Measurements from ENCODE around the gene TRAPPC3L. TPM values are rescaled to one million over a fixed set of nuclear protein-coding genes. Genes with fewer than 3 reads are reported as not detected.

Gene TRAPPC3L
- total RNA-seq, 1 experiment from 2014 or later = not detected

- H3K4me1 ChIP-seq (replicated peaks) = no peaks in the 10 kb centered on the region
- no peaks in the 10 kb centered on the region for H3K9me3 ChIP-seq (replicated peaks)
- no peaks in the 10 kb centered on the region for H3K36me3 ChIP-seq
- no peak overlapping the region for H3K4me3 ChIP-seq
- H3K27me3 ChIP-seq (replicated peaks) = no peaks in the 10 kb centered on the region
- no peak overlapping the region for H3K27ac ChIP-seq
- DNase-seq (ENCODE audit: low read depth in 1 of 2, low spot score in 2 of 2) = no peak
Observed at GRCh38 chr6:116547358-116547757, 1.9 kb upstream of the TRAPPC3L start.

GRCh38 chr6:116543149-116543548, 2.3 kb downstream of the TRAPPC3L start:
- DNase-seq (ENCODE audit: low read depth in 1 of 2, low spot score in 2 of 2) = no peak
- no peaks in the 10 kb centered on the region for H3K4me1 ChIP-seq (replicated peaks)
- no peak overlapping the region for H3K27ac ChIP-seq
- H3K4me3 ChIP-seq = no peak overlapping the region
- H3K9me3 ChIP-seq (replicated peaks) = no peaks in the 10 kb centered on the region
- no peaks in the 10 kb centered on the region for H3K36me3 ChIP-seq
- no peaks in the 10 kb centered on the region; the same call in 1 of the 2 replicates for H3K27me3 ChIP-seq (replicated peaks)

- Histone ChIP-seq H3K27ac (no peak overlapping the region), H3K9me3 (replicated peaks) (no peaks in the 10 kb centered on the region), H3K4me3 (no peak overlapping the region), H3K4me1 (replicated peaks) (no peaks in the 10 kb centered on the region), H3K36me3 (no peaks in the 10 kb centered on the region), H3K27me3 (replicated peaks) (no peaks in the 10 kb centered on the region; the same call in 1 of the 2 replicates)
- DNase-seq (ENCODE audit: low read depth in 1 of 2, low spot score in 2 of 2) = no peak
Observed at GRCh38 chr6:116542426-116542825, 3.1 kb downstream of the TRAPPC3L start.

GRCh38 chr6:116536216-116536621, 9.3 kb downstream of the TRAPPC3L start:
- H3K9me3 ChIP-seq (replicated peaks) = no peaks in the 10 kb centered on the region
- DNase-seq (ENCODE audit: low read depth in 1 of 2, low spot score in 2 of 2) = peak in 1 of 2 experiments; percentile 57
- no peak overlapping the region for H3K4me3 ChIP-seq
- H3K27me3 ChIP-seq (replicated peaks) = peaks cover 9% of the 10 kb centered on the region; the same call in 1 of the 2 replicates
- peaks cover 2% of the 10 kb centered on the region; the same call in 1 of the 2 replicates for H3K4me1 ChIP-seq (replicated peaks)
- H3K36me3 ChIP-seq = no peaks in the 10 kb centered on the region
- no peak overlapping the region for H3K27ac ChIP-seq

GRCh38 chr6:116535109-116535508, 10.4 kb downstream of the TRAPPC3L start:
- no peak overlapping the region for H3K27ac ChIP-seq
- no peak overlapping the region for H3K4me3 ChIP-seq
- H3K36me3 ChIP-seq = no peaks in the 10 kb centered on the region
- H3K9me3 ChIP-seq (replicated peaks) = no peaks in the 10 kb centered on the region
- no peak for DNase-seq (ENCODE audit: low read depth in 1 of 2, low spot score in 2 of 2)
- peaks cover 9% of the 10 kb centered on the region; the same call in 1 of the 2 replicates for H3K27me3 ChIP-seq (replicated peaks)
- H3K4me1 ChIP-seq (replicated peaks) = peaks cover 11% of the 10 kb centered on the region

- H3K27me3 ChIP-seq (replicated peaks) = peaks cover 9% of the 10 kb centered on the region; the same call in 1 of the 2 replicates
- H3K27ac ChIP-seq = no peak overlapping the region
- peaks cover 28% of the 10 kb centered on the region for H3K4me1 ChIP-seq (replicated peaks)
- H3K4me3 ChIP-seq = no peak overlapping the region
- no peaks in the 10 kb centered on the region for H3K9me3 ChIP-seq (replicated peaks)
- no peak for DNase-seq (ENCODE audit: low read depth in 1 of 2, low spot score in 2 of 2)
- H3K36me3 ChIP-seq = no peaks in the 10 kb centered on the region
Observed at GRCh38 chr6:116533233-116533957, 12.1 kb downstream of the TRAPPC3L start.

GRCh38 chr6:116531675-116532570, 13.6 kb downstream of the TRAPPC3L start:
- Histone ChIP-seq H3K9me3 (replicated peaks) (no peaks in the 10 kb centered on the region), H3K27ac (no peak overlapping the region), H3K36me3 (no peaks in the 10 kb centered on the region), H3K27me3 (replicated peaks) (peaks cover 9% of the 10 kb centered on the region; the same call in 1 of the 2 replicates), H3K4me3 (no peak overlapping the region), H3K4me1 (replicated peaks) (peaks cover 35% of the 10 kb centered on the region)
- peak; percentile 54 to 63 for DNase-seq (ENCODE audit: low read depth in 1 of 2, low spot score in 2 of 2)

GRCh38 chr6:116530436-116530835, 15.0 kb downstream of the TRAPPC3L start:
- Histone ChIP-seq H3K4me3 (no peak overlapping the region), H3K36me3 (no peaks in the 10 kb centered on the region), H3K4me1 (replicated peaks) (peaks cover 35% of the 10 kb centered on the region), H3K9me3 (replicated peaks) (no peaks in the 10 kb centered on the region), H3K27ac (no peak overlapping the region), H3K27me3 (replicated peaks) (peaks cover 9% of the 10 kb centered on the region; the same call in 1 of the 2 replicates)
- DNase-seq (ENCODE audit: low read depth in 1 of 2, low spot score in 2 of 2) = peak in 1 of 2 experiments; percentile 56

- no peak overlapping the region for H3K27ac ChIP-seq
- no peaks in the 10 kb centered on the region for H3K36me3 ChIP-seq
- DNase-seq (ENCODE audit: low read depth in 1 of 2, low spot score in 2 of 2) = no peak
- peaks cover 5% of the 10 kb centered on the region; the same call in 1 of the 2 replicates for H3K27me3 ChIP-seq (replicated peaks)
- H3K4me3 ChIP-seq = no peak overlapping the region
- H3K4me1 ChIP-seq (replicated peaks) = peaks cover 35% of the 10 kb centered on the region
- no peaks in the 10 kb centered on the region for H3K9me3 ChIP-seq (replicated peaks)
Observed at GRCh38 chr6:116529466-116530290, 15.8 kb downstream of the TRAPPC3L start.

GRCh38 chr6:116528780-116529179, 16.7 kb downstream of the TRAPPC3L start:
- peaks cover 5% of the 10 kb centered on the region; the same call in 1 of the 2 replicates for H3K27me3 ChIP-seq (replicated peaks)
- H3K4me1 ChIP-seq (replicated peaks) = peaks cover 35% of the 10 kb centered on the region
- H3K36me3 ChIP-seq = no peaks in the 10 kb centered on the region
- no peak overlapping the region for H3K4me3 ChIP-seq
- H3K27ac ChIP-seq = peak overlapping the region; percentile 28; the same call in 1 of the 2 replicates
- peak in 1 of 2 experiments; percentile 42 for DNase-seq (ENCODE audit: low read depth in 1 of 2, low spot score in 2 of 2)
- no peaks in the 10 kb centered on the region for H3K9me3 ChIP-seq (replicated peaks)

GRCh38 chr6:116528133-116528532, 17.4 kb downstream of the TRAPPC3L start:
- Histone ChIP-seq H3K4me3 (no peak overlapping the region), H3K4me1 (replicated peaks) (peaks cover 35% of the 10 kb centered on the region), H3K9me3 (replicated peaks) (no peaks in the 10 kb centered on the region), H3K27ac (no peak overlapping the region), H3K27me3 (replicated peaks) (peaks cover 5% of the 10 kb centered on the region; the same call in 1 of the 2 replicates), H3K36me3 (no peaks in the 10 kb centered on the region)
- DNase-seq (ENCODE audit: low read depth in 1 of 2, low spot score in 2 of 2) = no peak

GRCh38 chr6:116524236-116524635, 21.2 kb downstream of the TRAPPC3L start:
- no peak for DNase-seq (ENCODE audit: low read depth in 1 of 2, low spot score in 2 of 2)
- no peak overlapping the region for H3K4me3 ChIP-seq
- no peak overlapping the region for H3K27ac ChIP-seq
- H3K27me3 ChIP-seq (replicated peaks) = no peaks in the 10 kb centered on the region
- H3K4me1 ChIP-seq (replicated peaks) = peaks cover 15% of the 10 kb centered on the region
- no peaks in the 10 kb centered on the region for H3K36me3 ChIP-seq
- H3K9me3 ChIP-seq (replicated peaks) = no peaks in the 10 kb centered on the region

GRCh38 chr6:116522896-116523295, 22.6 kb downstream of the TRAPPC3L start:
- H3K4me1 ChIP-seq (replicated peaks) = peaks cover 2% of the 10 kb centered on the region
- H3K9me3 ChIP-seq (replicated peaks) = no peaks in the 10 kb centered on the region
- H3K4me3 ChIP-seq = no peak overlapping the region
- no peaks in the 10 kb centered on the region for H3K27me3 ChIP-seq (replicated peaks)
- no peaks in the 10 kb centered on the region for H3K36me3 ChIP-seq
- no peak for DNase-seq (ENCODE audit: low read depth in 1 of 2, low spot score in 2 of 2)
- H3K27ac ChIP-seq = no peak overlapping the region

Measured in SJSA1 (cell line).